GM21381 (cell line): ENCODE results near the gene TNFRSF25.

Experiments
- ATAC-seq: cut with Tn5 transposase; IDR thresholded peaks from one replicate; pipeline ENCODE4 v1.9.1; 2021; ENCODE audit warnings: mild to moderate bottlenecking, moderate library complexity; ENCODE audit not compliant: unreplicated experiment

The TNFRSF25 gene

DNA sequence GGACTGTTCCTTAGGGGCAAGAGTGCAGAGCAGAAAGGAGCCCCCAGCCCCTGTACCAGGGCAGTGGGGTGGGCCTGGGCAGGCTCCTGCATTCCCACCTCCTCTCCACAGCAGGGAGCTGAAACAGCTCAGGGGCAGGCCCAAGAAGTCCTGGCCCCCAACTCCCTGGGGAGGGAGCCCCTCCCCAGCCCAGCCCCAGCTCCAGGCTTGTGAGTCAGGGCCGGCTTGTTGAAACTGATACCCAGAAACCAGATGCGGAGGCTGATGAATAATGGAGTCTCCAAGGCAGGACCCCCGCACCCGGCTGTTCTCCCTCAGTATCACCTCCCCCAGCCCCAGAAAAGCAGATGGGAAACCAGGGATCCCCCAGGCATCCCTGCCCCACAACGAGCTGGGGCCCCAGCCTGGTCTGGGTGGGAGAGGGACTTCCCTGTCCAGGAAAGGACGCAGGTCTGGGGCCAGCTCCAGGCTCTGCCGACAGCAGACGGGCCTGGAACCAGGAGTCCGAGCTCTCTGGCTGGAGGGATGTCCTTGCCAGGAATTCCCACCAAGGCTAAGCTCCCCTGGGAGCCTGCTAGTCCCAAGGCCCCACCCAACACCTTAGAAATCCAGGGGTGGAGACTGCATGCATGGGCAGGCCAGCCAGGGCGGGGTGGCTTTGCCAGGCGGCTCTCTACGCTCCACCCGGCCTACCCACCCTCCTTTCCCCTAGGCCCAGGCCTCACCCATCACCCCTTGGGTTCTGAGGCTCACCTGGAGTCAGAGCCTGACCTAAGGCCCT lies 22.8 kb upstream of the TNFRSF25 start:
- ATAC-seq = no peak

DNA sequence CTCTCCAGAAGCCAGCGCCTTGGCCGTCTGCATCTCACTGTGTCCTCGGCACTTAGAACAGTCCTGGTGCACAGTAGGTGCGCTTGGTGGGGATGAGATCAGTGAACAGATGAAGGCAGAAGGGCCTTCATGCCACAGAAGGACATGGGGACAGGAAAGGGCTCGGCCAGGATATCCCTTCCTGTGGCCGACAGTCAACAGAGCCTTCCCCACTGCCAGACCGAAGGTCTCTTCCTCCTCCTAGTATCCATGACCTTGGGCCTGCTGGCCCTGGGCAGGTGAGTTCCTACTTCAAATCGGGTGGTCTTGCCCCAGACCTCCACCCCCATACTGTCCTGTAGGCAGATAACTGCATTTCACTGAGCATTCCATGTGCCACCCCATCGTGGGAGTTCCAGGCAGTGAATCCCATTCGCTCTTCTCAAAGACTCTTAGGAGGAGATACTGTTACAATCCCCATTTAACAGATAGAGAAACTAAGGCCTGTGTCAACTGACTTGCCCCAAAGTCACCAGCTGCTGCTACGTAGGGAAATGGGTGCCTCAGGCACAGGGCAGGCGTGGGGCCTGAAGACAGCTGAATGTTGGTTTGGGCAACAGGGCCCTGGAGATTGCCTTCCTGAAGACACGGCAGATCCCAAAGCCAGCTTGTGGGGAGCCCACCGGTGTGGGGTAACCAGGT lies 22.0 kb upstream of the TNFRSF25 start:
- no peak for ATAC-seq

DNA sequence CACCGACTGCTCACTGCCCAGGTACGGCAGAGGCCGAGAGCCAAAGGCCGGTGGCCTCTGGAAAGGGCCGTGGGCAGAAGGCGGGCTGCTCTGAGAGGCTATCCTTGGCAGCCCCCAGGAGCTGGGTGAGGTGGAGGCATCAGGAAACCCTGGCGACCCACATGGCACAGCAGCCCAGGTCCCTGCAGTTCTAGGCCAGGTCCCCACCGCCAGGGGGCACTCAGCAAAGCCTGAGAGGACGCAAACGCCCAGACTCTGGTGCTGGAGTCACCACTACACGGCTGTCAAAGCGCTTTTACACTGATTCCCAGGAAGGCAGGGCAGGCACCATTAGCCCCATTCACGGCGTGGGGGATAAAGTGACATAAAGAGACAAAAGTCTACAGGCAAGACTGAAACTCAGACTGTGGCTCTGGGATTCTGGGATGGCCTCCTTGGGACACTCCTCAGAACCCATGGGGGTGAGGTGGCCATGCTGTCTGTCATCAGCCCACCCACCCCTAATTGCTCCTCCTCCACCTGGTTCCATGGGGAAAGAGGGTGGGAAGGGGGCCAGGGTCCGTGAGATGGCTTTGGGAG lies 20.5 kb upstream of the TNFRSF25 start:
- no peak for ATAC-seq

DNA sequence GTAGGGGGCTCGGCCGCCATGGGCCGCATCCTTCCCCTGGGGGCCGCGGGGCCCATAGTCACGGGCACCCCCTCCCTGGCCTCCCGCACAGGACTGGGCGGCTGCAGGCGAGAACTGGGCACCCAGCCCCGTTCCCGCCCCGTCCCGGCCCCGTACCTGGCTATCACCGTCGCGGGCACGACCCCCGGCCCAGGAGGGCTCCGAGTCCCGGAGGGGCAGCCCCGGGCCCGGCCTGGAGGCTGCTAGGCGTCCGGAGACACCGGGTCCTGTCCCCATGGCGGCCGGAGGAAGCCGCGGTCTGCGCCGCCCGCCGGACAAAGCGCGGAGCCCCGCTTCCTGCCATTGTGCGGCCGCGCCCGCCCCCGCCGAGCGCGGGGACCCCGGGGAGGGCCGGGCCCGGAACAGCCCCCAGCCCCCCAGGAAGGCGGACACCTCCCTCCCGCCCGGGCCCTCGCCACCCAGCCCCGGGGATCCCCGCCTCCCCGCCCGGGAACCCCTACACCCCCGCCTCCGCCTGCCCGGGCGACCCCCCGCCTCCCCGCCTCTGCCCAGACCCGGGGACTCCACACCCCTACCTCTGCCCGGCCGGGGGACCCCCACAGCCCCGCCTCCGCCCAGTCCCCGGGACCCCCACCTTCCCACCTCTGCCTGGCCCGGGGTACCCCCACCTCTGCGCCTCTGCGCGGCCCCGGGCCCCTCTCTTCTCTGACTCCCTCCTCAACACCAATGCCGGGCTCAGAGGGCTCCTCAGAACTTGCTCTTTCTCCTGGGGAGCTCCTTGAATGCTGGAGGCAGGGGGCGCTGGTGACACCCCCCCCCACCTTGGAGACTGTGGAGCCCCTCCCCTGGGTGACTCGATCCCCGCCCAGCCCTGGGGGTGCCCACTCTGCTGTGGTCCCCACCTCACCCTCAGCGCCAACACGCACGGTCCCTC lies 19.5 kb upstream of the TNFRSF25 start:
- ATAC-seq = no peak

DNA sequence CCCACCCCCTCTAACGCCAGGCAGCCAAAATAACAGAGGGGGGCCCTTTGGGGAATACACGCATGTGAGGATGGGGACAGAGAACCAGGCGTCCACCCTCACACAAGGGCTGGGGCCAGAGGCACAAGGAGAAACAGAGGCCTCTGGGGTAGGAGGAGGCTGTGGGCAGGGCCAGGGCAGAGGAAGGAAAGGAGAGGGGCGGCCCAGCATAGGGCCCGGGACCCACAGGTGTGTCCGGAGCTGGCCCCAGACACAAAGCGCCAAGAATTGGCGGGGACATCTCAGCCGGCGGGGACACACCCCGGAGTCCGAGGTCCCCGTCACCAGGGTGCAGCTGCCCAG lies 18.8 kb upstream of the TNFRSF25 start:
- ATAC-seq = no peak

DNA sequence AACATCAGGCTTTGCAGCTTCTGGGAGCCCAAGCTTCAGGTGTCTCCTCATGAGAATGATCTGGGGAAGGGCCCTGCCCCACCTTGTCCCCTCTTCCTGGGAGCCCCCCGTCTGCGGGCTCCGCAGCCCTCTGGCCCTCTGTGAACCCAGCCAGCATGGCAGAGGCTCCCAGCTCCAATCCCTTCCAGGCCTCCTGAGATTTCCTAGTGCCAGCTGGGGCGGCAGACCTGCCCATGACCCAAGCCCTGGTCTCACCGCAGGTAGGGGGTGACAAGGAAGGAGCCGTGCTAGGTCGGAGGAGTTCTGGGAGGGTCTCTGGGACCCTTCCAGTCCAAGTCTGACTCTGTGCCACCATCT lies 17.8 kb upstream of the TNFRSF25 start:
- no peak for ATAC-seq

DNA sequence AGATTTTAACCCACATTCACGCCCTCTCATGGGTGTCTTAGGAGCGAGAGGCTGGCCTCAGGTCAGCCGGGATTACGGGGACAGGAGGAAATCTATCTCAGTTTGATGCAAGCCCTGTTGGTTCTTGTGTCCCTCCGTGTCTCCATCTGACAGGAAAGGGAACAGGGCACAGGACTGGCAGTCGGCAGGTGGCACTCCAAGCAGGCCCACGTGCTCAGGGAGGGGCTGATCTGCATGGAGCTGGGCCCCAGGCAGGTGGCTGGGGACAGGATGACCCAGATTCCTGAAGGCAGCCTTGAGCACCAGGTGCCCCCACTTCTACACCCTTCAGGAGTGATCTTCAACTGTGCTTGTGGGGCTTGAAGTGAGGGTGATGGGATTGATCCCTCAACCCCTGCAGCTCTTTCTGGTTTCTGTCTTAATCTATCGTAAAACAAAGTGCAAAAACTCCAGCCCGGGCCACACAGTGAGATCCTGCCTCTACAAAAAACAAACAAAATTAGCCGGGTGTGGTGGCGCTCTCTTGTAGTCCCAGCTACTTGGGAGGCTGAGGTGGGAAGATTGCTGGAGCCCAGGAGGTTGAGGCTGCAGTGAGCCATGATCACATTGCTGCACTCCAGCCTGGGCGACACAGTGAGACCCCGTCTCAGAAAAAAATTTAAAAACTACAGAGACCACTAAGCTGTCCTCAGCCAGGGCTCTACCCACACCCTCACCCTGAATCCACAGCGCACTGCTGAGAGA lies 17.2 kb upstream of the TNFRSF25 start:
- no peak for ATAC-seq

DNA sequence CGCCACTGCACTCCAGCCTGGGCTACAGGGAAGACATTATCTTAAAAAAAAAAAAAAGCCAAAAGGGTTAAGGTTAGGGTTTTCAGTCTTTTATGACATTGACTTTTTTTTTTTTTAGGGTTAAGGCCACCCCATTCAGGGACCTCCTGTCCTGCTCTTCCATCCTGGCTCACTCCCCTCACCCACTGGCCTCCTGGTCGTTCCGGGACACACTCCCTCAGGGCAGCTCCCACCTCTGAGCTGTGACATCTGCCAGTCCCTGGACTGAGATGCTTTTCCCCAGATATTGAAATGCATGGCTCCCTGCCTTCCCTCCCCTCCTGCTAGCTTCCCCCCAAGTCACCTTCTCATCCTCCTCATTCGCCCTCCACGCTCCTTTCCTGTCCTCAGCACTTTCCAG lies 15.8 kb upstream of the TNFRSF25 start:
- ATAC-seq = no peak

DNA sequence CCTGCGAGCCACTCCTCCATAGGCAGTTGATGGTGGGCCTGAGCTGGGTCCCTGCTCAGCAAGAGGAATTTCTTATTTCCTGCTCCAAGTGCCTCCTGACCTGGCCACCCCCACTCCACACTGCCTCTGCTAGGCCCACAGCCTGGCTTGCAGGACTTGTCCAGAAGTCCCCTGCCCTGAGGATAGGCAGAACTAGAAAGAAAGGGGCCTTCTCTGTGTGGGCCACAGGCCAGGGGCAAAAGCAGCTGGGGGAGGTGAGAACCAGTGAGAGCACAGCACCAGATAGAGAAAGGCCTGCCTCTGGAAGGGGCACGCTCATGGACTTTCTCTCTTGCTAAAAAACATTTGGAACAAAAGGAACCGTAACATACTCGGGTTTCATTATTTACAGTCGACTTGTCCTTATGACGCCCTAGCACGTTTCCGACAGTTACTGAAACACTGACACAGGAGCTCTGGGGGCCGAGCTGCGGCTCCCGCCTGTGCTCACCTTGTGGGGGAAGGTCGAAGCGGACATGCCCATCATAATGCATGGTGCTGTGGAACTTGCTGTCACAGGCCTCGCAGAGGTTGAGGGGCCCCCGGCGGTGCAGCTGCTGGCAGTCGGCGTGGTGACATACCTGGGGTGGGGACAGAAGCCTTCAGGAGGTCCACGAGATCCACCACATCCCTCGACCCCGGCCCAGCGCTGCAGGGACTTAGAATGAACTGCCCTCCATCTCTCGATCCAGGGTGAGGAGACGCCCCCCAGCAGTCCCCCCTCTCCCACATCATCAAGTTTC lies 11.3 kb upstream of the TNFRSF25 start:
- ATAC-seq = no peak

DNA sequence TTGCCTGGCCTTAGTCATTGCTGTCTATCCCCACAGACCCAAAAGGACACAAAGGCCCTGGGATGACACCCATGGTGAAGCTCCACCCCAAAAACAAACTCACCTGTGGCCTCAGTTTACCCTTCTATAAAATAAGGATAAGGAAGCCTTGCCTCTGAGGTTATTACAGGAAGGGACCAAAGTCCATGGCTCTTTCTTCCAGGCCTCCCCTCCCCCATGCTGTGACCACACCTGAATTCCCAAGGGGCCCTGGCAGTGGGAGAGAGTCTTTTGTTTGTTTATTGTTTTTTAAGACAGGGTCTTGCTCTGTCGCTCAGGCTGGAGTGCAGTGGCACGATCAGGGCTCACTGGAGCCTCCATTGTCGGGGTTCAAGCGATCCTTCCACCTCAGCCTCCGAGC lies 10.5 kb upstream of the TNFRSF25 start:
- ATAC-seq = no peak

DNA sequence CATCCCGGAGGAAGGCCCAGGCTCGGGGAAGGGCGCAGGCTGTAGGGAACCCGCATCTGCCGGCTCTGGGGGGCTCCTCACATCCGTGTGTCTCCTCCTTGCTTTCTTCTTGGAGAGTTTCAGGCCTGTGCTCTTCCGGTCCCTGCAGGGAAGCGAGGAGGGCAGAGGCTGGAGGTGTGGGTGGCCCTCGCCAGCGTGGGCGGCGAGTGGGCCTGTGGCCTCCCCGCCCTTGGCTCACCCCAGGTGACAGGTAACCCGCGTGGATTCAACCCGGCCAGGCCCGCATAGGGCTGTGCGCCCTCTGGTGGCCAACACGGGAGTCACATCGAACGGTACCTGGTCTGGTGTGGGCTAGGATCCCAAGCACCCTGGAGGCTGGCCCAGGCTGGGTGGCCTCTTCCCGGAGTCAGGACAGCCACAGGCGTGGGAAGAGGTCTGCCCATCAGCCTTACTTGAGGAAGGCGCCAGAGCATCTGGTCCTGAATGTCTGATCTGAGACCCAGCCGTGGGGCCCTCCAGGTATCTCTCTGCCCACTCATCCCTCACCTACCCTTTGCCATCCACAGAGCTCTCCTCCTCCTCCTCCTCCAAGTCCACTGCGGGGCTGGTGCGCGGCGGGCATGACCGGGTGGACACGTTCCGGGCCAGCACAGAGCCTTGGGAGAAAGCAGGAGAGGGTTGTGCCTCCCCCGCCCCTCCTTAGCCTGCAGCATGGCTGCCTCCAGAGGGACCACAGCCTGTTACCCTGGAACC lies 9.6 kb upstream of the TNFRSF25 start:
- no peak for ATAC-seq

DNA sequence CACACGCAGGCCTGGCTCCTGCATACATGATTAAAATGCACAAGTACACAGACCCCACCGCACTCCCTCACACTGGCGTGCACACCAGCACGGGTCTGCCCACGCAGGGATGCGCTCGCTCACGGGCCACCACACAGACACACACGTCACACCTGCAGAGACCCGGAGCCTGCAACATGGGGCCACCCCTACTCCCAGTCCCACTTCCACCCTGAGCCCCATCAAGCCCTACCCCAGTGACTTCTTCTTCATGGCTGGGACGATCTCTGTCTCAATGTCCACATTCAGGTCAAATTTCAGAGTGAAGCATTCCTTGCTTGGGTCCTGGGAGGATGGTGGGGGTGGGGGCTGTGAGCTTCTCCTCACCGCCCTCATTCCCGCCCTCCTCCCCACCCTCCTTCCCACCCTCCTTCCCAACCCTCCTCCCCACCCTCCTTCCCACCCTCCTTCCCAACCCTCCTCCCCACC lies 8.9 kb upstream of the TNFRSF25 start:
- no peak for ATAC-seq

DNA sequence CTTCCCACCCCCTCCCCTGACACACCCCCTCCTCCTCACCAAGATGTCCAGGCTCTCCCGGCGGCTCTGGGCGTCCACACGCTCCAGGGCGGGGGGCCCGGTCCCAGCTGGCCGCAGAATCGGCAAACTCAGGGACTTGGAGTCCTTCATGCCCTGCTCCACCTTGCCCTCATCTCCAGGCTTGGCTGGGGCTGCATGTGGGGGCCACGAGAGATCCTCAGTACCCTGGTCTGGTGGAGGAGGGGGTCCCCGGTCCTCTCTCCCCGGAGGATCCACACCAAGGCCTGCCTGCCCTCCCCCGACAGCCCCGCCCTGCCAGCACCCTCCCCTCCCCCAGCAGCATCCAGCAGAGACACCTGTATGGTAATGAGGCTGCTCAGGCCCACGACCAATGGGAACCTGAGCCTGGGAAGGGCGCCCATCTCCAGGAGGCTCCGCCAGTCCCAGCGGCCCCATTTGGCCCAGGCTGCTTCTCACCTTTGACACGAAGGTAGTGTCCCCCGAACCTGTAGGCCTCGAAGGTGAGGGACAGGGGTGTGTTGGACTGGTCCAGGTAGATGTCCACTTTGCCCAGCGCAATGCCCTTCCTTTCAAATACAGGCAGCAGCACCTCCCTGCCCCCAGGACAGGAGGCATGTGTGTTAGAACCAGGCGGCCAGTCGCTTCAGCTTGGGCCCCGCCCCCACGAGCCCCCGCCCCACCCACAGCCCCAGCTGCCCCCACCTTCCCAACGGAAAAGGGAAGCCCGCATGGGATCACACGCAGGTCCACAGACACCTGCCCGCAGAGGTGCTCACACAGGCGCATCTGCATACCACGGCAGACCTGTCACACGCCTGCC lies 8.2 kb upstream of the TNFRSF25 start:
- ATAC-seq = no peak

DNA sequence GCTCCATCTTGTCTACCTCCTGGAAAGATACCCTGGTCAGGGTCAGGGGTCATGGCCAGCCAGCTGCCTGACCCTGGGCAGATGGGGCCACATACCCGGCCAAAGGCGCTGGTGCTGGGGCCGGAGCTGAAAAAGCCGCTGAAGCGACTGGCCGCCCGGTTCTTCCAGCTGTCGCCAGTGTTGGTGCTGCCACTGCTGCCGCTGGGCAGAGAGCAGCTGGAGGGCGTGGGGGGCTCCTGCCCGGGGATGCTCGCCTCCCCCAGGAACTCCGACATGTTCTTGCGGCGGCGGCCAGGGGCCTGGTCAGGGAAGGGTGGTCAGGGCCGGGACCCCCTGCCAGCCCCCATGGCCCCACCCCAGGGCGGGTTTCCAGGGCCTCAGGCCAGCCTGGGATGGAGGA lies 7.2 kb upstream of the TNFRSF25 start:
- no peak for ATAC-seq

DNA sequence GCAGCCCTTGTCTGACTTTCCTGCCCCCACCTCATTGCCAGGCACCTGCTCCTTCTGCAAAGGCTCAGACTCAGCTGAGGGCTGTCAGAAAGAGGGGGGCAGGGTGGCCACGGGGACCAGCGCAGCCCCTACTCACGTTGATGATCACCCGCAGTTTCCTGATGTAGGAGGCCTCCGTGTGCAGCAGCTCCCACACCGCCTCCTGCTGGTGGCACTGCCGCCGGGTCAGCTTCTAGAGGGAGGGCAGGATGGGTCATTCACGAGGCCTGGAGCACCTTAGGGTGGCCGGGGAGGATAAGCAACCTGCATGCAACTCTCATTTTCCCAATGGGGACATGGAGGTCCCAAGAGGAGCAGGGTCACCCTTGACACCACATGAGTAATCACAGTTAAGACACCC lies 6.4 kb upstream of the TNFRSF25 start:
- no peak for ATAC-seq

DNA sequence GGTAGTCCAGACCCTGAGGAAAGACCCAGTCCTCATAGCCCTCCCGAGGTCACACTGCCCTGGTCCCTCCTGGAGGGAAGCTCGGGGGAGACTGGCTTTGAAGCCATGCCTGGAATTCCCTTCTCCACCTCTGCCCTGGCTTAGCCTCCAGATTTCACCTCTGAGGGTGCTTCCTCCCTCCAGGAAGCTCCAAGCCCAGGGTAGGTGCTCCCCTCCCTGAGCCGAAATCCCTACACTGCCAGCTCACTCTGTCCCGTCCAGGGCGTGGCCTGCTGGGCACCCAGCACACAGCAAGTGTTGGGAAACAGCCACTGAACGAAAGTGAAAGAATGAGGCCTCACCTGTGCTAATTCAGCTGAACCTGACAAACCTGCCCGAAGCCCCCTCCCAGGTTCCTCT lies 6.0 kb upstream of the TNFRSF25 start:
- no peak for ATAC-seq

DNA sequence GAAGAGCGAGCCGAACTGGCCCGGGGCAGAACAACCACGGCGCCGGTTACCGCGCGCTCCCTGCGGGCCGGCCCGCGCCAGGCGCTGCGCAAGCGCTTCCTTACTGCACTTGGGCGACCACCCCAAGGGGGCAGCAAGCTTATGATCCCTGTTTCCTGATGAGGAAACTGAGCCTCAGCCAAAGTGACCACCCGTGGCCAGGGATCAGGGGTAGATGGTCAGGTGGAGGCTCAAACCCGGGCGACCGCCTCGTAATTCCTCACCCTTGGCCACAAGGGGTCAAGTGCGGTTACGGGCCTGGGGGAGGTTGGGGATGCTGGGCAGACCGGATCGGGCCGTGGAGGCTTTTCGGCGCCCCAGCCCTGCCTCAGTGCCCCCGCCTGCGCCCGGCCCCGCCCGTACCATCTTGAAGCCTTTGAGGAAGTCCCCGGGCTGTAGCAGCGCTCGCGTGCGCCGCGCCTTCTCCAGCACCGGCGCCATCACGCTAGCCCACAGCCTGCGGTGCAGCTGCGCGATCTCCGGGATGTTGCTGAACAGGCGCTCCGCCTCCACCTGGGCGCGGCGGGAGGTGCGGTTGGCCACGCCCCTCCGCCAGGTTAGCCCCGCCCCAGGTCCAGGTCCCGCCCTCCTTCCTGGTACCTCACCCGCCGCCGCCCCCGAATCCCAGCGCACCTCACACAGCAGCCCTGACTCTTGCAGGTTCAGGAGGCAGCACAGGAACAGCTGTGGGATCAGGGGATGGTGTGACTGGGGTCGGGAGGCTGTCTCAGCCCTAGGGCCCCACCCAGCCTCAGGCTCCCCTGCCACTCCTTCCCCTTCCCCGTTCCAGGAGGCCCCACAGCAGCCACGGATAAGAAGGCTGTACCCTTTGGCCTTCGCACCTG lies 5.4 kb upstream of the TNFRSF25 start:
- ATAC-seq = no peak
